Bronchial epithelial cell (primary cell): ENCODE data around the gene NANOGP8. TPM values are rescaled to one million over a fixed set of nuclear protein-coding genes. Genes with fewer than 3 reads are reported as not detected.
"Not testable (repeated sequence)": the region's sequence is repeated elsewhere in the genome, so short reads cannot be mapped to it uniquely, and the experiment has no call there.

Source experiments
- DNase-seq: peaks from one replicate; pipeline ENCODE4 v3.0.0-alpha.2; 2010; ENCODE audit warnings: low read depth
- FAIRE-seq: peaks from 2 replicates; lab custom pipeline; 2011; peaks lifted over from hg19 to GRCh38; lab: Jason Lieb, UNC
- H3K27me3 ChIP-seq: 2 replicates; pipeline ENCODE4 v1.5.1; 2011; ENCODE audit warnings: low read length; ENCODE audit not compliant: control insufficient read depth, insufficient read depth
- H3K36me3 ChIP-seq: 2 replicates; pipeline ENCODE4 v1.5.1; 2011; ENCODE audit warnings: low read length; ENCODE audit not compliant: control insufficient read depth, insufficient read depth
- H3K4me3 ChIP-seq: 2 replicates; pipeline ENCODE4 v1.5.1; 2011; ENCODE audit warnings: mild to moderate bottlenecking, low read depth, low read length, control low read depth
- total RNA-seq: library from RNA; depleted of rRNA; stranded (reverse); fragments of >200 nt; gene quantifications from 2 replicates; pipeline ENCODE4 v1.2.1, GENCODE V29; 2014
- TF ChIP-seq, protein P1 (sequence below): IDR thresholded peaks from 2 replicates; pipeline ENCODE4 v1.5.1; 2011; ENCODE audit warnings: mild to moderate bottlenecking, moderate library complexity, low read length, control low read depth, inconsistent platforms; ENCODE audit not compliant: insufficient read depth, severe bottlenecking

NANOGP8 gene
- total RNA-seq, 1 donor from 2014 or later, result not detected

DNA sequence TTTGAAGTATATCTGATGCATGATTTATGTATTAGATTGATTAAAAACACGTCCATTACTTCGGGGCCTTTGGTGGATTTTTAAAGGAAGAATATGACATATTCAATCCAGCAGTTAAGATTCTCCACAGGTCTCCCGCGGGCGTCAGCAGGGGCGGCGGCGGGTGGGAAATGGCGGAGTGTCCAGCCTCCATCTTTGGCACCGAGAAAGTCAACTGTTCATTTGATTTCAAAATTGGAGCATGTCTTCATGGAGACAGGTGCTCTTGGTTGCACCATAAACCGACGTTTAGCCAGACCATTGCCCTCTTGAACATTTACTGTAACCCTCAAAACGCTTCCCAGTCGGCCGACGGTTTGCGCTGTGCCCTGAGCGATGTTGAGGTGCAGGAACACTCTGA is 7.2 kb upstream of the NANOGP8 start:
- H3K36me3 ChIP-seq, result no peaks in the 10 kb centered on the region
- no peak for FAIRE-seq
- TF ChIP-seq, protein P1, sequence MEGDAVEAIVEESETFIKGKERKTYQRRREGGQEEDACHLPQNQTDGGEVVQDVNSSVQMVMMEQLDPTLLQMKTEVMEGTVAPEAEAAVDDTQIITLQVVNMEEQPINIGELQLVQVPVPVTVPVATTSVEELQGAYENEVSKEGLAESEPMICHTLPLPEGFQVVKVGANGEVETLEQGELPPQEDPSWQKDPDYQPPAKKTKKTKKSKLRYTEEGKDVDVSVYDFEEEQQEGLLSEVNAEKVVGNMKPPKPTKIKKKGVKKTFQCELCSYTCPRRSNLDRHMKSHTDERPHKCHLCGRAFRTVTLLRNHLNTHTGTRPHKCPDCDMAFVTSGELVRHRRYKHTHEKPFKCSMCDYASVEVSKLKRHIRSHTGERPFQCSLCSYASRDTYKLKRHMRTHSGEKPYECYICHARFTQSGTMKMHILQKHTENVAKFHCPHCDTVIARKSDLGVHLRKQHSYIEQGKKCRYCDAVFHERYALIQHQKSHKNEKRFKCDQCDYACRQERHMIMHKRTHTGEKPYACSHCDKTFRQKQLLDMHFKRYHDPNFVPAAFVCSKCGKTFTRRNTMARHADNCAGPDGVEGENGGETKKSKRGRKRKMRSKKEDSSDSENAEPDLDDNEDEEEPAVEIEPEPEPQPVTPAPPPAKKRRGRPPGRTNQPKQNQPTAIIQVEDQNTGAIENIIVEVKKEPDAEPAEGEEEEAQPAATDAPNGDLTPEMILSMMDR, result no peak

DNA sequence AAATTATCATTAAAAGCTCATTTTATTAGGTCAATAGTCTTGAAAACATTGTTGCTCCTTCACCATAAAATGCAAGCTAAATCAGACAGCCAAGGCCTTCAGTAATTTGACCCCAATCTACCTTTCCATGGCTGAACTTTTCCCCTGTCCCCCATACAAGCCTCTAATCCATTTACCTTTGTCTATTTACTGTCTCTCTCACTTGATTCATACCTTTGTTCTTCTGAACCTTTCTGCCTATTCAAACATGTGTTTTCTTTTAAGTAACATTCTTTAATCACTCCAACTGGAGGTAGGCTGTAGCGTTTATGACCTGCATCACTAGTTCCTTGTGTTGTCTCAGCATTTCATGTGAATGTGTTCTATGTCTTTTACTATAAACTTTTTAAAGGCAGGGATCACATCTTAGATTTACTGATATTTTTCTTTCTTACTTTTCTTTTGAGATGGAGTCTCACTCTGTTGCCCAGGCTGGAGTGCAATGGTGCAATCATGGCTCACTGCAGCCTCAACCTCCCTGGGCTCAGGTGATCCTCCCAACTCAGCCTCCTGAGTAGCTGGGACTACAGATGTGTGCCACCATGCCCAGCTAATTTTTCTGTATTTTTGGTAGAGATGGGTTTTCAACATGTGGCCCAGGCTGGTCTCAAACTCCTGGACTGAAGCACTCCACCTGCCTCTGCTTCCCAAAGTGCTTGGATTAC is 5.2 kb upstream of the NANOGP8 start:
- FAIRE-seq, result no peak
- Histone ChIP-seq H3K27me3 (no peaks in the 10 kb centered on the region), H3K4me3 (no peak overlapping the region), H3K36me3 (no peaks in the 10 kb centered on the region)
- TF ChIP-seq, protein P1, result no peak
- no peak for DNase-seq

More for the DNA sequence above, 7.2 kb upstream of the NANOGP8 start:
- Histone ChIP-seq H3K4me3 (no peak overlapping the region), H3K27me3 (no peaks in the 10 kb centered on the region)
- no peak for DNase-seq

DNA sequence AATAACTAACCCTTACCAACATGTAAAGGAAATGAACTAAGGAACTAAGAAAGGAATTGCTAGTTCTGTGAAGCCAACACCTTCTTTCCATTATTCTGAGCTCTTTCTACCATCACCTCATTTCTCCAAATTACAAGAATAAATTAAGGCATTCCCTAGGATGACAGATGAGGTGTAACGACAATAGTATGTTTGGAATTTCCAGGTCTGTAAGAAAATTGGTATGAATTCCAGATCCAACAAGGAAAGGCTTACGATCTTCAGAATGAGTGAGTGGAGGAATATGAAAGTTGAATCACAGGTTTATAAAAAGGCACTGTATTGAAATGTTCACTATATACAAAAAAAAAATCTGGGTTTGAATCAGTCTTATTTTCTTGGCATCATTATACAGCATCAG is 4.5 kb upstream of the NANOGP8 start:
- DNase-seq, result no peak
- TF ChIP-seq, protein P1, result no peak
- H3K36me3 ChIP-seq, result no peaks in the 10 kb centered on the region
- H3K4me3 ChIP-seq, result no peak overlapping the region
- no peaks in the 10 kb centered on the region for H3K27me3 ChIP-seq
- FAIRE-seq, result no peak

DNA sequence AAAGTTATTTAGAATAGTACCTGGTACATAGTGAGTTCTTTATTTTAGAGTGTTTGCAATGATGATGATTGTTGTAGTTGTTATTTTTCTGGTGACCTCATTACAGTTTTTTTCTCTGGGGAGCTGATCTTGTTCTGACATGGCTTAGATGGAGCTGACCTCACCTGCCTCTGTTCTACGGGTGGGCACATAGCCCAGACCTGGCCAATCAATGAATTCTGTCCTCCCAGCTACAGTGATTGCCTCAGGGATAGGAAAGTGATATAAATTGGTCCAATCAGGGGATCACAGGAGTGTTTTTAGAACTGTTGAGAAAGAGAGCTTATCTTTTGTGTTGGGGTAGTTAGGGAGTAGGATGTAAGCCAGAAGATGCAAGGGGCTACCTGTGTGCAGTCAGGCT is 3.2 kb upstream of the NANOGP8 start:
- Histone ChIP-seq H3K27me3 (no peaks in the 10 kb centered on the region), H3K36me3 (no peaks in the 10 kb centered on the region), H3K4me3 (no peak overlapping the region)
- DNase-seq, result peak; percentile 5
- no peak for FAIRE-seq
- TF ChIP-seq, protein P1, result no peak

DNA sequence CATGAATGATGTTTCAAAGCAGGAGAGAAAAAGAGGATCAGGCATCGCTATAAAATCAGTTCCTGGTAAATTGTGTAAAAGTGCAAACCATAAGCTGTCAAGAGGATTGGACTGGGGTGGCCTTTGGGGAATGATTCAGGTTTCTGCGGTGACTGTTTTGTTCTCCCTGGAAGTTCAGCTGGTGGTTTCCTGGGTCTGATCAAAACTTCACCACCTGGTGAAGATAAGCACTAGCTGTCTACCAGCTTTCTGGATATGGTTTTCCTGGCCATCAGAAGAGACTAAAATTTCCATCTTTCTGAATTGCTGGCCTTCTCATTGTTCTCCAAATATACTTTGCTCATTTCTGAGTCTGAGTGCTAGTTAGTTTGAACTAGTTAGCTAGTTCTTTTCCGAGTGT is 2.7 kb upstream of the NANOGP8 start:
- DNase-seq, result no peak
- H3K27me3 ChIP-seq, result no peaks in the 10 kb centered on the region
- FAIRE-seq, result no peak

DNA sequence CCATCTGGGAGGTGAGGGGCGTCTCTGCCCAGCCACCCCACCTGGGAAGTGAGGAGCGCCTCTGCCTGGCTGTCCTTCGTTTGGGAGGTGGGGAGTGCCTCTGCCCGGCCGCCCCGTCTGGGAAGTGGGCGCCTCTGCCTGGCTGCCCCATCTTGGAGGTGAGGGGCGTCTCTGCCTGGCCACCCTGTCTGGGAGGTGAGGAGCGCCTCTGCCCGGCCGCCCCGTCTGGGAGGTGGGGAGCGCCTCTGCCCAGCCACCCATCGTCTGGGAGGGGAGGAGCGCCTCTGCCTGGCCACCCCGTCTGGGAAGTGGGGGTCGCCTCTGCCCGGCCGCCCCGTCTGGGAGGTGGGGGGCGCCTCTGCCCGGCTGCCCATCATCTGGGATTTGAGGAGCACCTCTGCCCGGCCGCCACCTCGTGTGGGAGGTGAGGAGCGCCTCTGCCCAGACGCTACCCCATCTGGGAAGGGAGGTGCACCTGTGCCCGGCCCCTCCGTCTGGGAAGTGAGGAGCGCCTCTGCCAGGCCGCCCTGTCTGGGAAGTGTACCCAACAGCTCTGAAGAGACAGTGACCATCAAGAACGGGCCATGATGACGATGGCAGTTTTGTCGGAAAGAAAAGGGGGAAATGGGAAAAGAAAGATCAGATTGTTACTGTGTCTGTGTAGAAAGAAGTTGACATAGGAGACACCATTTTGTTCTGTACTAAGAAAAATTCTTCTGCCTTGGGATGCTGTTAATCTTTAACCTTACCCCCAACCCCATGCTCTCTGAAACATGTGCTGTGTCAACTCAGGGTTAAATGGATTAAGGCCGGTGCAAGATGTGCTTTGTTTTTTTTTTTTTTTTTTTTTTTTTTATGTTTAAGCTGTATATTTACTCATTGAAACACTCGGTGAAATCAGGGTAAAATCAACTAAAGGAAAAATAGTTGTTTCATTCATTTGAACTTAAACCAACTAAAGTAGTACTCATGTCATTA is 2.4 kb downstream of the NANOGP8 start:
- not testable (repeated sequence) for FAIRE-seq, H3K4me3 ChIP-seq, H3K27me3 ChIP-seq, H3K36me3 ChIP-seq, DNase-seq

More for the DNA sequence above, 2.7 kb upstream of the NANOGP8 start:
- no peaks in the 10 kb centered on the region for H3K36me3 ChIP-seq
- TF ChIP-seq, protein P1, result no peak
- no peak overlapping the region for H3K4me3 ChIP-seq

DNA sequence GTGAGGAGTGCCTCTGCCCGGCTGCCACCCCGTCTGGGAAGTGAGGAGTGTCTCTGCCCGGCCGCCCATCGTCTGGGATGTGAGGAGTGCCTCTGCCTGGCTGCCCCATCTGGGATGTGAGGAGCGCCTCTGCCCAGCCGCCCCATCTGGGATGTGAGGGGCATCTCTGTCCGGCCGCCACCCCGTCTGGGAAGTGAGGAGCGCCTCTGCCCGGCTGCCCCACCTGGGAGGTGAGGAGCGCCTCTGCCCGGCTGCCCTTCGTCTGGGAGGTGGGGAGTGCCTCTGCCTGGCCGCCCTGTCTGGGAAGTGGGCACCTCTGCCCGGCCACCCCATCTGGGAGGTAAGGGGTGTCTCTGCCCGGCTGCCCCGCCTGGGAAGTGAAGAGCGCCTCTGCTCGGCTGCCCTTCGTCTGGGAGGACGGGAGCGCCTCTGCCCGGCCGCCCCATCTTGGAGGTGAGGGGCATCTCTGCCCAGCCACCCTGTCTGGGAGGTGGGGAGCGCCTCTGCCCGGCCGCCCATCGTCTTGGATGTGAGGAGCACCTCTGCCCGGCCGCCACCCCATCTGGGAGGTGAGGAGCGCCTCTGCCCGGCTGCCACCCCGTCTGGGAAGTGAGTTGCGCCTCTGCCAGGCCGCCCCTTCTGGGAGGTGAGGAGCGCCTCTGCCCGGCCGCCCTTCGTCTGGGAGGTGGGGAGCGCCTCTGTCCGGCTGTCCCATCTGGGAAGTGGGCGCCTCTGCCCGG is 3.3 kb downstream of the NANOGP8 start:
- not testable (repeated sequence) for H3K4me3 ChIP-seq, DNase-seq, H3K27me3 ChIP-seq, H3K36me3 ChIP-seq, FAIRE-seq
